HAP-1 (cell line): ENCODE results near the gene ASB3.
"Not testable (repeated sequence)": the region's sequence is repeated elsewhere in the genome, so short reads cannot be mapped to it uniquely, and the experiment has no call there.

Experiments used
- DNase-seq, 2 experiments: peaks; one replicate each; pipeline ENCODE4 v3.0.0-alpha.2; 2016 to 2020; ENCODE audit warnings: low spot score in 2 of 2
- H3K27me3 ChIP-seq: fragments of 250-450 bp; sonication (Bioruptor Pico); 2 replicates; pipeline ENCODE4 v1.5.1; 2020; ENCODE audit warnings: low read depth, mild to moderate bottlenecking, moderate library complexity
- H3K36me3 ChIP-seq: fragments of 250-450 bp; sonication (Bioruptor Pico); replicated peaks from 2 replicates; pipeline ENCODE4 v1.5.1; 2020; ENCODE audit warnings: mild to moderate bottlenecking
- H3K4me1 ChIP-seq: fragments of 250-450 bp; sonication (Bioruptor Pico); 2 replicates; pipeline ENCODE4 v1.5.1; 2020; ENCODE audit warnings: mild to moderate bottlenecking
- H3K4me3 ChIP-seq: fragments of 250-450 bp; sonication (Bioruptor Pico); 2 replicates; pipeline ENCODE4 v1.5.1; 2020; ENCODE audit warnings: mild to moderate bottlenecking, moderate library complexity
- H3K9me3 ChIP-seq: fragments of 250-450 bp; sonication (Bioruptor Pico); 2 replicates; pipeline ENCODE4 v1.5.1; 2020; ENCODE audit warnings: mild to moderate bottlenecking, moderate library complexity
- in situ Hi-C: fragments of 300-500 bp; cut with MboI; formaldehyde crosslinking; loops from 3 replicates; pipeline ENCODE4 v1.14.3; 2020; ENCODE audit warnings: low sequenced_read_pairs, inconsistent platforms, mixed read lengths

ASB3 gene

GRCh38 chr2:53740170-53740569 lies 46.6 kb downstream of the ASB3 start:
- H3K4me1 ChIP-seq = no peaks in the 10 kb centered on the region

GRCh38 chr2:53739032-53739431 lies 47.7 kb downstream of the ASB3 start:
- Histone ChIP-seq H3K27me3 (no peaks in the 10 kb centered on the region), H3K36me3 (no peaks in the 10 kb centered on the region; the same call in 1 of the 2 replicates), H3K9me3 (no peaks in the 10 kb centered on the region), H3K4me3 (no peak overlapping the region), H3K4me1 (no peaks in the 10 kb centered on the region)
- in situ Hi-C loops = no loop called here
- DNase-seq = no peak

More at GRCh38 chr2:53740170-53740569, 46.6 kb downstream of the ASB3 start:
- Histone ChIP-seq H3K27me3 (no peaks in the 10 kb centered on the region), H3K36me3 (no peaks in the 10 kb centered on the region; the same call in 1 of the 2 replicates), H3K9me3 (no peaks in the 10 kb centered on the region), H3K4me3 (no peak overlapping the region)
- DNase-seq = peak in 1 of 2 experiments; percentile 54
- in situ Hi-C loops = no loop called here

GRCh38 chr2:53737091-53737490 lies 49.7 kb downstream of the ASB3 start:
- Histone ChIP-seq H3K4me1 (no peaks in the 10 kb centered on the region), H3K36me3 (no peaks in the 10 kb centered on the region; the same call in 1 of the 2 replicates), H3K4me3 (no peak overlapping the region), H3K27me3 (no peaks in the 10 kb centered on the region), H3K9me3 (no peaks in the 10 kb centered on the region)
- in situ Hi-C loops = no loop called here
- no peak for DNase-seq

- Histone ChIP-seq H3K36me3 (no peaks in the 10 kb centered on the region; the same call in none of the 2 replicates), H3K4me3 (no peak overlapping the region), H3K4me1 (no peaks in the 10 kb centered on the region; the same call in 1 of the 2 replicates), H3K27me3 (no peaks in the 10 kb centered on the region), H3K9me3 (no peaks in the 10 kb centered on the region)
- no peak for DNase-seq
- in situ Hi-C loops = no loop called here
Measured at GRCh38 chr2:53729143-53729762, 57.5 kb downstream of the ASB3 start.

- no peaks in the 10 kb centered on the region for H3K9me3 ChIP-seq
- in situ Hi-C loops = no loop called here
Measured at GRCh38 chr2:53727921-53728320, 58.8 kb downstream of the ASB3 start.

GRCh38 chr2:53725662-53726061 lies 61.1 kb downstream of the ASB3 start:
- in situ Hi-C loops = no loop called here

More at GRCh38 chr2:53727921-53728320, 58.8 kb downstream of the ASB3 start:
- Histone ChIP-seq H3K36me3 (no peaks in the 10 kb centered on the region; the same call in 1 of the 2 replicates), H3K4me3 (no peak overlapping the region), H3K27me3 (no peaks in the 10 kb centered on the region), H3K4me1 (no peaks in the 10 kb centered on the region; the same call in 1 of the 2 replicates)
- DNase-seq = no peak

GRCh38 chr2:53724536-53724935 lies 62.2 kb downstream of the ASB3 start:
- H3K27me3 ChIP-seq = no peaks in the 10 kb centered on the region
- H3K4me3 ChIP-seq = no peak overlapping the region
- no peaks in the 10 kb centered on the region for H3K36me3 ChIP-seq
- no peaks in the 10 kb centered on the region for H3K9me3 ChIP-seq
- H3K4me1 ChIP-seq = no peaks in the 10 kb centered on the region; the same call in 1 of the 2 replicates
- DNase-seq = no peak
- in situ Hi-C loops = no loop called here

More at GRCh38 chr2:53725662-53726061, 61.1 kb downstream of the ASB3 start:
- no peaks in the 10 kb centered on the region; the same call in 1 of the 2 replicates for H3K4me1 ChIP-seq
- H3K9me3 ChIP-seq = no peaks in the 10 kb centered on the region
- no peak for DNase-seq
- H3K36me3 ChIP-seq = no peaks in the 10 kb centered on the region; the same call in 1 of the 2 replicates
- H3K4me3 ChIP-seq = no peak overlapping the region
- no peaks in the 10 kb centered on the region for H3K27me3 ChIP-seq

- H3K27me3 ChIP-seq, H3K9me3 ChIP-seq, H3K4me1 ChIP-seq, in situ Hi-C loops, H3K4me3 ChIP-seq, DNase-seq, H3K36me3 ChIP-seq: not testable (repeated sequence)
Measured at GRCh38 chr2:53720944-53721343, 65.8 kb downstream of the ASB3 start.

GRCh38 chr2:53715568-53715967 lies 71.2 kb downstream of the ASB3 start:
- Histone ChIP-seq H3K4me1 (no peaks in the 10 kb centered on the region), H3K9me3 (no peaks in the 10 kb centered on the region), H3K36me3 (peaks cover 6% of the 10 kb centered on the region; the same call in 1 of the 2 replicates), H3K27me3 (no peaks in the 10 kb centered on the region), H3K4me3 (no peak overlapping the region)
- DNase-seq = no peak
- in situ Hi-C loops = no loop called here

- Histone ChIP-seq H3K36me3 (peaks cover 8% of the 10 kb centered on the region), H3K9me3 (peaks cover 14% of the 10 kb centered on the region), H3K27me3 (no peaks in the 10 kb centered on the region), H3K4me1 (no peaks in the 10 kb centered on the region), H3K4me3 (no peak overlapping the region)
- no peak for DNase-seq
- in situ Hi-C loops = no loop called here
Measured at GRCh38 chr2:53711271-53711780, 75.4 kb downstream of the ASB3 start.

GRCh38 chr2:53708988-53709387 lies 77.8 kb downstream of the ASB3 start:
- Histone ChIP-seq H3K27me3 (no peaks in the 10 kb centered on the region), H3K4me3 (no peak overlapping the region), H3K4me1 (no peaks in the 10 kb centered on the region), H3K9me3 (peaks cover 14% of the 10 kb centered on the region), H3K36me3 (peaks cover 7% of the 10 kb centered on the region)
- DNase-seq = no peak
- in situ Hi-C loops = no loop called here

- DNase-seq = no peak
- in situ Hi-C loops = no loop called here
- Histone ChIP-seq H3K9me3 (no peaks in the 10 kb centered on the region), H3K27me3 (no peaks in the 10 kb centered on the region), H3K36me3 (no peaks in the 10 kb centered on the region), H3K4me3 (no peak overlapping the region), H3K4me1 (peaks cover 10% of the 10 kb centered on the region)
Measured at GRCh38 chr2:53701221-53701620, 85.5 kb downstream of the ASB3 start.

GRCh38 chr2:53697686-53698085 lies 89.1 kb downstream of the ASB3 start:
- Histone ChIP-seq H3K9me3 (no peaks in the 10 kb centered on the region), H3K36me3 (no peaks in the 10 kb centered on the region), H3K4me3 (no peak overlapping the region), H3K4me1 (peaks cover 23% of the 10 kb centered on the region), H3K27me3 (no peaks in the 10 kb centered on the region)
- in situ Hi-C loops = no loop called here
- DNase-seq = no peak

- no peaks in the 10 kb centered on the region for H3K9me3 ChIP-seq
- H3K4me1 ChIP-seq = peaks cover 20% of the 10 kb centered on the region
- no peaks in the 10 kb centered on the region for H3K36me3 ChIP-seq
- H3K27me3 ChIP-seq = no peaks in the 10 kb centered on the region
- in situ Hi-C loops = no loop called here
- no peak overlapping the region for H3K4me3 ChIP-seq
- DNase-seq = no peak
Measured at GRCh38 chr2:53697092-53697491, 89.7 kb downstream of the ASB3 start.
